Lower lobe of right lung (tissue), 2 donors: ENCODE results near the gene SARS2. TPM values are rescaled to one million over a fixed set of nuclear protein-coding genes. Genes with fewer than 3 reads are reported as not detected.

Experiments used
- ATAC-seq, 2 donors: fragments of 200-7000 bp; cut with Tn5 transposase; one replicate each; pipeline ENCODE4 v1.9.1; 2020 to 2022; ENCODE audit warnings: mild to moderate bottlenecking in 2 of 2, moderate library complexity in 2 of 2
- DNase-seq: peaks from one replicate; pipeline ENCODE4 v3.0.0-alpha.2; 2020
- H3K27ac ChIP-seq: fragments of 200-600 bp; one replicate; pipeline ENCODE4 v1.8.0; 2022
- H3K27me3 ChIP-seq: fragments of 200-600 bp; one replicate; pipeline ENCODE4 v1.8.0; 2022; ENCODE audit warnings: low read depth
- H3K36me3 ChIP-seq: fragments of 200-600 bp; one replicate; pipeline ENCODE4 v1.8.0; 2022; ENCODE audit warnings: mild to moderate bottlenecking
- H3K4me1 ChIP-seq: fragments of 200-600 bp; one replicate; pipeline ENCODE4 v1.8.0; 2022
- H3K4me3 ChIP-seq: fragments of 200-600 bp; one replicate; pipeline ENCODE4 v1.8.0; 2022; ENCODE audit warnings: mild to moderate bottlenecking
- H3K9me3 ChIP-seq: fragments of 200-600 bp; one replicate; pipeline ENCODE4 v1.8.0; 2022
- CTCF ChIP-seq: fragments of 200-600 bp; IDR thresholded peaks from one replicate; pipeline ENCODE4 v1.8.0; 2022; ENCODE audit warnings: antibody characterized with exemption, mild to moderate bottlenecking
- intact Hi-C: fragments of 100-400 bp; cut with DNase I; formaldehyde crosslinking; loops from one replicate; pipeline ENCODE4 v1.11.0; 2022
- total RNA-seq: library from RNA; stranded (reverse); fragmentation: NEBNext Ultra II Directional; extraction: Animal tissue kit (Norgen Biotek cat#: 25700); gene quantifications from one replicate; pipeline ENCODE4 v1.2.1, GENCODE V29; 2021
- donor health status: DM: no; HTN: yes; CAD: no; lungs with severe emphysema.

The SARS2 gene
- total RNA-seq, 1 donor from 2014 or later = 21.0 TPM

DNA sequence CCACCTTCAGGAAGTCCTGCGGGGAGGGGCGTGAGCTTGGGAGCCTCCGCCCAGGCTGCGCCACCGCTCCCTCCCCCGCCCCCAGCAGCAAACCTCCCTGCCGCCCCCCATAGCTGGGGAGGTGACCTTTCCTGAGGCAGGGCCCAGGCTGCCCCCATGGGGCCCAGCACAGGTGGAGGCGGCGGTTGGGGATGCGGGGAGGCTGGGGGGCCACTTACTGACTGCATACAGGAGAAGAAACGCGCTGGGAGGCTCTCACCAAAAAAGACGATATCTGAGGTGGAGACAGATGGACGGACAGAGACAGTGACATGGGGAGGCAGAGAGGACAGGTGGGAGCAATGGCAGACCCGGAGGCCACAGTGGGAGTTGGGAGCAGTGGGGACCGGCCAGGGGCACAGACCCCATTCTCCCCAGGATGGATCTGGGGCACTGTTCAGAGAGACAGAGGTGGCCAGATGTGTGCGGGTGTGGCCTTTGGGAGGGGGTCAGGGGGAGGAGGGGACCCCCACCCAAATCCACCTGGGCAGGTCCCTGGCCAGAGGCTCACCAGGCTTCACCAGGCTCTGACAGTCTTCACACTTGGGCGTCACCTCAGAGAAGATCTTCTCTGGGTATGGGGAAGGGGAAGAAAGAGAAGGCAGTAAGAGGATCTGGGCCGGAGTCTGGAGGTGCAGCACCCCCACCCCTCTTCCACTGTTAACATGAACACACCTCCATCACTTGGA, 49.5 kb downstream of the SARS2 start:
- no peak overlapping the region for H3K4me3 ChIP-seq
- intact Hi-C loops = no loop called here
- H3K36me3 ChIP-seq = peaks cover 50% of the 10 kb centered on the region
- no peak overlapping the region for H3K27ac ChIP-seq
- peaks cover 19% of the 10 kb centered on the region for H3K4me1 ChIP-seq
- DNase-seq (no peak), ATAC-seq (no peak)
- no peak for TF ChIP-seq CTCF
- H3K27me3 ChIP-seq = no peaks in the 10 kb centered on the region
- H3K9me3 ChIP-seq = no peaks in the 10 kb centered on the region

- H3K4me1 ChIP-seq = peaks cover 19% of the 10 kb centered on the region
- H3K27me3 ChIP-seq = no peaks in the 10 kb centered on the region
- DNase-seq (no peak), ATAC-seq (no peak)
- H3K36me3 ChIP-seq = peaks cover 47% of the 10 kb centered on the region
- no peak overlapping the region for H3K27ac ChIP-seq
- intact Hi-C loops = no loop called here
- no peak for TF ChIP-seq CTCF
- H3K9me3 ChIP-seq = no peaks in the 10 kb centered on the region
- no peak overlapping the region for H3K4me3 ChIP-seq
These were observed 50.3 kb downstream of the SARS2 start for GRCh38 chr19:38880076-38880881.

DNA sequence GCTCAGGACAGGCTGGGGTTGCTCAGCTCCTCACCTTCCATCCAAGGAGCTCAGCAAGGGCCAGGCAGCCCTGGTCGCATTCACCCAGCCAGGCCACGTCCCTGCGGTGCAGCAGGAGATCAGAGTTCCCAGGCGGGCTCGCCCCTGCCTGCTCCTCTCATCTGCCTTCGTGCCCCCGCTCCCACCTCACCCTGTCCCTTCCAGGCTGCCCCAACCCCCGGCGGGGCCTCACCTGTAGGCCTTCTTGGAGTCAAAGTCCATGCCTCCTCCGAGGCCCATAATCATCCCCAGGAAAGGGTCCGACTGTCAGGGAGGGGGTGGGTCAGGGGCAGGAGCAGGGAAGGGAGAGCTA, 51.2 kb downstream of the SARS2 start:
- ATAC-seq (no peak), DNase-seq (no peak)
- no peak for TF ChIP-seq CTCF
- Histone ChIP-seq H3K27ac (no peak overlapping the region), H3K36me3 (peaks cover 47% of the 10 kb centered on the region), H3K4me3 (no peak overlapping the region), H3K4me1 (peaks cover 19% of the 10 kb centered on the region), H3K27me3 (no peaks in the 10 kb centered on the region), H3K9me3 (no peaks in the 10 kb centered on the region)
- intact Hi-C loops = no loop called here

DNA sequence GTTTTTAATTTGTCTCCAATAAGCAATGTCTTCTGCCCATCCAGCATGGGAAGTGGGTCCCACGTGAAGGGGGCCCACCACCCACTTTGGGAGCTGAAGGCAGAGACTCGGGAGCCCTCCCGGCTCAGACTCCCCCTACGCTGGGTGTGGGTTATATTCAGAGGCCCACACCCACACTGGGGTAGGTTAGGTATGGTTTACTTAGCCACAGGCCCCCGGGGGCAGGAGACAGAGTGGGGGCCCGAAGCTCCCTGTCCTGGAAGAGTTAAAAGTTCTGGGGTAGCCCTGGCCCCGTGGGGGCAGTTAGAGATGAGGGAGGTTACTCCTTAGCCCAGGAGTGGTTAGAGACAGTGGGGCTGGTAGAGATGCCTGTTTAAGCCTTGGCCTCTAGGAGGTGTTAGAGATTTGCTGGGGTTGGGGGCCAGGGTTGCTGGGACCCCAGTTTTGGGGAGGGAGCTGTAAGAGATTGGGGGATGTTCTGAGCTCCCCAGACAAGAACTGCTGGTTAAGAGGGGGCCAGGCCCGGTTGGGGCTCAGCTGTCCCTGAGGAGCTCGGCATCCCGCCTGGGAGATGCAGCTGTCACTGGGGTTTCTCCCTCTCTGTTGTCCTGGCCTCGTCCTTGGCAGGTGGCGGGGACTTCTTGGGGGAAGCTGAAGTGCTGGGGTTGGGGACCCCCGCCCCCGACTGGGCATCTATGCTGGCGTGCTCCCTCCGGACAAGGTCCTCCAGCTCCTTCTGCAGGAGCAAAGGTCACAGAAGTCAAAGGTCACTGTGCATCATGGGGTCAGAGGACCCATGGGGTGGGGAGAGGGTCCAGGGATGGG, 51.8 kb downstream of the SARS2 start:
- Histone ChIP-seq H3K36me3 (peaks cover 47% of the 10 kb centered on the region), H3K27ac (peak overlapping the region; percentile 75), H3K4me3 (peak overlapping the region; percentile 36), H3K27me3 (no peaks in the 10 kb centered on the region), H3K4me1 (peaks cover 19% of the 10 kb centered on the region), H3K9me3 (no peaks in the 10 kb centered on the region)
- DNase-seq = no peak
- intact Hi-C loops = no loop called here
- ATAC-seq = no peak
- no peak for TF ChIP-seq CTCF

DNA sequence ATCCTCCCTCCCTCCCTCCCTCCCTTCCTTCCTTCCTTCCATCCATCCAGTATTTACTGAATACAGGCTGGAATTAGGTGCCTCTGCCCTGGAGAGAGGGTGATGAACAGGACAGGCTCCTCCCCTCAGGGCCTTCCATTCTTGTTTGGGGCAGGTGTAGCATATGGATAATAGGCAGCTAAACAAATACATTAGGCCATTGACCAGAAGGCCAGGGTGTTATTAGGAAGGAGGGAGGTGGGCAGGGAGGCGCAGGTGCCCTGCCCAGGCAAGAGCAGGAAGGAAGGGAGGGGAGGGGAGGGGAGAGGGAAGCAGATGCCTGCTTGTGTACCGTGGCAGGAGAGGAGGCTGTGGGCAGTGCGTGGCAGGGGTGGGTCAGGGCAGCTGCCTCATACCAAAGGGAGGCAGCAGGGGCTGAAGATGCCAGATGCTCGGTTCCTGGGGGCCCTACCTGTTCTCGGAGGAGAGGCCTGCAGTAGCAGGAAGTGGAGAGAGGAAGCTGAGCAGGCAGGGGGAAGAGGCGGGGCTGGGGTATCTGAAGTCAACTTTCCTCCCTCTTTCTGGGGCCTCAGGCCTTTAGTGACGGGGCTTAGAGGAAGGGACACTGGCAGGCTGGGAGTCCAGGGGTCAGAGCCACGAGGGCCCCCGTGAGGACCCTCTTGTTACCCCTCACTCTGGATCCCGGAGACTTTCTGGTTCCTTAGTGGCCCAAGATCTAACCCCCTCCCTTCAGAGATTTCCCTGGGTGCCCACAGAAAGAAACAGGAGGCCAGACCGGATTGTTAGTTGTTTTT, 52.6 kb downstream of the SARS2 start, which contains the start of gene RINL:
TSS of gene RINL (minus strand) at position 495 of the 794 bp plus-strand sequence. CDS start 1,533 bp downstream, outside the sequence.
- Histone ChIP-seq H3K27ac (peak within 1 kb of the TSS; percentile 75), H3K4me3 (peak within 1 kb of the TSS; percentile 36), H3K9me3 (no peaks in the 10 kb centered on the region), H3K4me1 (peaks cover 19% of the 10 kb centered on the region), H3K36me3 (peaks cover 39% of the 10 kb centered on the region), H3K27me3 (no peaks in the 10 kb centered on the region)
- intact Hi-C loops = no loop called here
- TF ChIP-seq CTCF = no peak
- peak; percentile 76 to 78 for ATAC-seq
- peak; percentile 73 for DNase-seq
